ENCODE data around the gene PTBP1.
A peak's percentile ranks its signal among the peaks of the same experiment; 100 is the strongest.

PTBP1 gene

DNA sequence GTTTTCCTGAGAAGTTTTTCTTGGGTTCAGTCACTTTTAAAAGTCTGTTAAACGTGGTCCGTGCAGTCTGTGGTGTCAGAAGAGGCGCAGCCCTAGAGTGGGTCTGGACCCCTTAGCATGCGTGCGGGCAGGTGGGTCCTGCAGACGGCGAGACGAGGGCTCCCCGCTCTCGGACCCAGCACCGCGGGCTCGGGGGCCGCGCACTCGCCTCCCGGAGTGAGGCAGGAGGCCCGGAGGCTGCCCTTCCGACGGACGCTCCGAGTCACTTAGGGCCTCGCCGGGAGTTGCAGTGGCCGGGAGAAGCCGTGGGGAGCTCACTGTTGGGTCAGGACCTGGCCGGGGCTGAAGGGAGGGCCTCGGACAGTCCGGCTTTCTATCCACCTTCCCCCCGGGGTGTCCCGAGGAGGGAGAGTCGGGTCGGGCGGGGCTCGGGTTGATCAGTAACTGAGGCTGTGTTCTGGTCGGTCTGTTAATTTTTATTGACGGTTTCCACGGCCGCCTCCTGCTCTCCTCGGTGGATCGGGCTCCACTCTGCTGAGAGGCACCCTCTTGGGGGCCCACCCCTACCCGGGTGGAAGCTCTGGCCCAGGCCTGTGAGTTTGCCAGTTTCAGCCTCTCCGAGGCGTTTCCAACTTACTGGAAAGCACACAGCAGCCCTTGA lies 1.3 kb downstream of the PTBP1 start:
- no peak for DNase-seq

DNA sequence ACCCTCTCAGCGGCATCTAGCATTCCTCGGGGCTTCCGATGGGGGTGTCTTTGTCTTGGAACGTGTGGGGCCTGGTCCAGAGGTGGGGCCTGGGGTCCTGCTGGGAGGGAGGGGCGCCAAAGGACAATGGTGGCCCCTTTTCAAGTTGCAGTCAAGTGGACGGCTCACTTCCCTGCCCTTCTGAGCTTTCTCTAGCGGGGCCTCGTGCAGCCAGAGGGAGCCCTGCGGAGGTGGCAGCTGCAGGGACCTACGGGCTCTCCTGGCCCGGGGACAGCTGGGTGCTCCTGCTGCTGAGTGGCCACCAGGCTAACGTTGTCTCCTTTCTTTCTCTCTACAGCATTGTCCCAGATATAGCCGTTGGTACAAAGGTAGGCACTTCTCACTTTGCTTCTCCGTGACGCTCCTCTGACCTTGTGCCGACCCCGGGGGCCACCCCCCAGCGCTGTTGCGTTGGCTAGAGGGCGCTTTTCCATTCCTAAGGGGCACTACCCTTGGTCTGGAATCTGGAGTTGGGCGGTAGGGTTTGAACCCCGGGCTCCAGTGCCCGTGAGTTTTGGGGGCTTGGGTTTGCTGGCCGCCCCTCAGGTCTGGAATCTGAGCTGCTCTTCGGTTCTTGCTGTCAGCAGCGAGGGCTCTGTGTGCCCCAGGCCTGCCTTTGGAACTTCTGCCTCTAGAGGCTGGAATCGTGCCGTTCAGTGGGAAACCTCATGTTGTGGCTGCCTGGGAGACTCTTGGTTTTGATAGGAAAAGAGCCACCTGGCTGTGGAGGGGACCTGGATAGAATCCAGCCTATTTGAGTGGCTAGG lies 2.0 kb downstream of the PTBP1 start:
- peak; percentile 54 for DNase-seq

DNA sequence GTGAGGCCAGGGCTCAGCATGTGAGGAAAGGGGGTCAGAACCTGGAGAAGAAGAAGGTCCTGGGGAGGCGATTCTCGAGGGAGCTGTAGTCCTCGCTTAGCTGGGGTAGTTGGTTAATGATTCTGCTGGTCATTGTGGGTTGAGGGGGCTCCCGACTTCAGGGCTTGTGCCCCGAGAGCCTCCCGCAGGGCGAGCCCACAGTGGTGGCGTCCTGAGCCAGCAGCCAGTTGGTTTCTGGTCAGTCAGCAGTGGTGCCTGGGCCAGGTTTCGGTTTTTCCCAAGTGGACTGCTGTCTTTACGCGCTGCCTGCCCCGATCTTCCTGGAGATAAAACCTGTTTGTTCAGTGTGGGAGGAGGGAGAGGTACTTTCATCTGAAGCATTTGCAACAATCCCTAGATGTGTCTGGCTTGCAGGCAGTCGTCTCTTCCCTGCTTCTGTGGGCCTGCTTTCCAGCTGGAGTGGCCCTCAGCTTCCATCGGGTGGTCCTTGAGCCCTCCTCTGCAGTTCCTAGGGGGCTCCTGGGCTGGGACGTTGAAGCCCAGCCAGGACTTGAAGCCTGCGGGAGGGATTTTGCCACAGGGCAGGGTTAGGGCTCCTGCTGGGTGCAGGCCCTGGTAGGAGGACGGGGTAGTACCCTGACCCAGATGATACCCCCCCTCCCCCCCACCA lies 3.2 kb downstream of the PTBP1 start:
- DNase-seq = no peak

DNA sequence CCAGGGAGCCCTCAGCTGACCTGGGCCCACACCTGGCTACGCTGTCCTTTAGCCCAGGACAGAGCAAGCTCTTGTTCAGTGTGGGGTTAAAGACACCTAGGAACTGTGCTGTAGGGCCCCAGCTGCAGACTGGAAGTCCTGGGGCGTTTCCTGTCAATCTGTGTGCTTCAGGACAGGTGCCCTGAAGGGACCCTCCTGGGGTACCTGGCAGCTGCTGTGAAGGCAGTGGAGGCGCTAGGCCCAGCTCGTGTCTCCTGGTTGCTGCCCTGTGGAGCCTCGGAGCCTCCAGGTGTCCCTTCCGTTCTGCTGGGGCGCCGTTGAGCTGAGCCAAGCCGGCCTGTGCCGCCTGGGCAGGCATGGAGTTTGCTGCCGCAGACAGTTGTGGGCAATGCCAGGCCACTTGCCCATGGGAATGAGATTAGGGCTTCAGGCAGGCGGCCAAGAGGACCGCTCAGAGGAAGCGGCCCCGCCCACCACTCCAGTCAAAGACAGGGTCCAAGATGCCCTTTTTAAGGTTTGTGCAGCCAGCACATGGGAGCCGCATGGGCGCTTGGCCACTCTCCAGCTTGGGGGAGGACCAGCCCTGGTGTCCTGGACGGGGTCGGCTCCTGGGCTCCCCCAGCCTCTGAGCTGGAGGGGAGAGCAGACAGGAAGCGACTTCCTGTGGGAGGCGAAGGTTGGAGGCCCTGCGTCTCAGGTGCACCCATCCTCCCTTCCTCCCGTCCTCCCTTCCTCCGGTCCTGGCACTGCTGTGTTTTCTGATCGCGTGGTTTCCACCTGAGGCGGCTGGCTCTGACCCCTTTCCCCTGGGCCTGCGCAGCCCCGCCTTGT lies 4.0 kb downstream of the PTBP1 start:
- no peak for DNase-seq

DNA sequence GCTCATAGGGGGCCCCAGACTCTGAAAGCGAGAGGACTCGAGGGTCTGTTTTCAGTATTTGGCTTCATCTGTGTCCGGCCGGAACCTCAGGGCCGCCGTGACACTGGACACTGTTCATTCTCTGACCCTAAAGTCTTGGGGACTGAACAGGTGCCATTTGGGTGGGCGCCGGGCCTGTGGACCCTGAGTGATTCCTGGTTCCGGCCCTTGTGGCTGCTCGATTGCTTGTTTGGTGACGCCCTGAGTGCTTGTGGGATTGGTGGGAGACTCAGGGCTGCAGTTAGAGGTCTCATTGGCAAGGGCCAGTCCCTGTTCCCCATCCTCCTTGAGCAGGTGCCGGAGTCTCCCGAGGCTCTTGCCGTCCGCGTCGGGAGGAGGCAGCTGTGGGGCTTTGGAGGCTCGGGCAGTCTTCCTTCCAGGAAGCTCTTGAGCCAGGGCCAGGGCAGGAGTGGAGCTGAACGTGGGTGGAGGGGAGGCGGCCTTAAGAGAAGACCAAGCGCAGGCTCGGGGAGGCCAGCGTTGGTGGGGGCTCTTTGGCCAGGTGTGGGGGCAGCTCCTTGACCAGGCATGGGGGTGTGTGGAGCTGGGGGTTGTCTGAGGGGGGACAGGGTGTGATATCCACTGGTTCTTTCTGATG lies 4.7 kb downstream of the PTBP1 start:
- no peak for DNase-seq

DNA sequence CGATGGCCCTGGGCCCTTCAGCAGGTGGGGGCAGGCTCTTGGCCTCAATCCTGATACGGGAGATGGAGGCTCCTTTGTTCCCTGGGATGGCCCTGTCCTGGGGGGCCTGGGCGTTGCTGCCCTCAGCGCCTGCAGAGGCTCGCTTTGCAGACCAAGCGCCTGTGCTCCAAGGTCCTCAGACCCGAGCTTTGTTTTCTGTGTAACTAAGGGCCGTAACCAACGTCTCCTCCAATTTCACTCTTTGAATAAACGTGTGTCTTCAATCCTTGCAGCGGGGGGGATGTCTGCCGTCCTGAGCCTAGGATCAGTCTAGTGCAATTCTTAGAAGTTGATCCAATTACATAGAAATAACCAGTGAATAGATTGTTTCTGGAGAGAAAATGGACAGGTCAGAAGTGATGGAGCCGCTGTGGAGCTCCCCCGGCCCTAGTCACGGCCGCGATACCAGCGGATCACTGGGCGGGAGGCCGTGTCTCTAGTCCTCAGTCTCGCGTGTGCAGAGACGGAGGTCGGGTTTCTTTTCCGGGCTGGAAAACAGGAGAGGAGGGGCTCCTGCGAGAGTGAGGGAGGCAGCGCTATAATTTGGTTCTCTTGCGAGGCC lies 5.3 kb downstream of the PTBP1 start:
- no peak for DNase-seq

DNA sequence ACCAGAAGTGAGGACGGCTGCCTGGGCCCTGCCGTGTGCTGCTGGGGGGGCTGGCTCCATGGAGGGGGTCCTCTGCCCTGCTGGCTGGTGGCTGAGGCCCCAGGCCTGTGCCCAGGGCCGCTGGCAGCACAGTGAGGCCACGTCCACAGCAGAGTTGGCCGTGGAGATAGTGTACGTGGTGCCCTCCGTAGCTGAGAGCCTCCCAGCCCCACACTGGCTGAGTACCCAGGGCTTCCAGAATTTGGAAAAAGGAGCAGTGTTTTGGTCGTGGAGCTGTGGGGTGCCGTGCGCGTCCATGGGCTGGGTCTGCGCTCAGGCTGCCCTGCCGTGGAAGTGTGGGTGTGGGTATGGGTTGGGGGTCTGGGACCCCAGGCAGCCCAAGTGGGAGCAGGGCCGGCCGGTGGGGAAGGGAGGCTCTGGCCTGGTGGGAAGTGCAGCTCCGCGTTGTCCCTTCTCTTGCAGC lies 5.9 kb downstream of the PTBP1 start:
- DNase-seq = no peak

DNA sequence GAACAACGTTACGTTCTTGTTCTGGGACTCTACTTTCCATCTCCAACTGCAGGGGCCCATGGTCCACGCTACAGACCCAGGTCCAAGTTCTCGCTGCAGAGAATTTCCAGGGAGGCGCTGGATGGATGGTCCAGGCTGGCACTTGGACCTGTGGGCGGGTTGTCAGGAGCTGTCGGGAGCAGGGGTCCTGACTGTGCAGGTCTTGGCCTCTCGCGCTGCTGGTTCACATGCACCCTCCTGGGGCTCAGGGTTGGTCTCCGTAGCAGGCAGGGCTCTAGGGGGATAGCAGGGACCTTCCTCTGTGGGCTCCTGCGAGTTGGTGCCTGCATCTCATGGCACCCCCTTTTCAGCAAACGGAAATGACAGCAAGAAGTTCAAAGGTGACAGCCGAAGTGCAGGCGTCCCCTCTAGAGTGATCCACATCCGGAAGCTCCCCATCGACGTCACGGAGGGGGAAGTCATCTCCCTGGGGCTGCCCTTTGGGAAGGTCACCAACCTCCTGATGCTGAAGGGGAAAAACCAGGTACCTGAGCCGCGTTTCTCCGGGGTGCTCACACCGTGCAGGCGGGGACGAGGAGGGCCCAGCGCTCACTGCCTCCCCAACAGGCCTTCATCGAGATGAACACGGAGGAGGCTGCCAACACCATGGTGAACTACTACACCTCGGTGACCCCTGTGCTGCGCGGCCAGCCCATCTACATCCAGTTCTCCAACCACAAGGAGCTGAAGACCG lies 6.6 kb downstream of the PTBP1 start:
- DNase-seq = no peak

DNA sequence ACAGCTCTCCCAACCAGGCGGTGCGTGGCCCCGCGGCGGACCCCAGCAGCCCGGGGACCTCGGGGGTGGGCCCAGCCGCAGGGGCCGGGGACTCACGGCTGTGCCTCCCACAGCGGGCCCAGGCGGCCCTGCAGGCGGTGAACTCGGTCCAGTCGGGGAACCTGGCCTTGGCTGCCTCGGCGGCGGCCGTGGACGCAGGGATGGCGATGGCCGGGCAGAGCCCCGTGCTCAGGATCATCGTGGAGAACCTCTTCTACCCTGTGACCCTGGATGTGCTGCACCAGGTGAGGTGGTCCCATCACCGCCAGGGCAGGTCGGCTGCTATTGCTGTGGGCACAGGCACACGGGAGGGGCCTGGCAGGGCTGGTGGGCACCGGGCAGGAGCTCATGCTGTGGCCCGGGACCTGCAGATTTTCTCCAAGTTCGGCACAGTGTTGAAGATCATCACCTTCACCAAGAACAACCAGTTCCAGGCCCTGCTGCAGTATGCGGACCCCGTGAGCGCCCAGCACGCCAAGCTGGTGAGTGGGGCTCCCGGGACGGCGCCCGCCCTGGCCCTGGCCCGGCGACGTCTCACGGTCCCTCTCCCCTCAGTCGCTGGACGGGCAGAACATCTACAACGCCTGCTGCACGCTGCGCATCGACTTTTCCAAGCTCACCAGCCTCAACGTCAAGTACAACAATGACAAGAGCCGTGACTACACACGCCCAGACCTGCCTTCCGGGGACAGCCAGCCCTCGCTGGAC lies 7.3 kb downstream of the PTBP1 start:
- DNase-seq = no peak

DNA sequence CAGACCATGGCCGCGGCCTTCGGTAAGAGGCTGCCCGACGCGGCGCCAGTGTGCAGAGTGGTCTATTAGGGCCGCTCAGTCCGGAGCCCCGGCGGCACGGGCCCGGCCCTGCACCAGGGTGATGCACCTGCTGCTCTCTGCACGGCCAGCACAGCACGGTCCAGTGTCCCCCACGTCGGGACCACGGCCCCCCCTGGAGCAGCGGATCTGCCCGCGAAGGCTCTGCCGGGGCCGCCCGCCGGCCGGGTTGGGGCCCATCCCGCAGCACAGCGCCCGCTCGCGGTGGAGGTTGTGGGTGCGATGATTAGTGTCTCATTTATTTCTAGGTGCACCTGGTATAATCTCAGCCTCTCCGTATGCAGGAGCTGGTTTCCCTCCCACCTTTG lies 7.9 kb downstream of the PTBP1 start:
- DNase-seq = no peak

DNA sequence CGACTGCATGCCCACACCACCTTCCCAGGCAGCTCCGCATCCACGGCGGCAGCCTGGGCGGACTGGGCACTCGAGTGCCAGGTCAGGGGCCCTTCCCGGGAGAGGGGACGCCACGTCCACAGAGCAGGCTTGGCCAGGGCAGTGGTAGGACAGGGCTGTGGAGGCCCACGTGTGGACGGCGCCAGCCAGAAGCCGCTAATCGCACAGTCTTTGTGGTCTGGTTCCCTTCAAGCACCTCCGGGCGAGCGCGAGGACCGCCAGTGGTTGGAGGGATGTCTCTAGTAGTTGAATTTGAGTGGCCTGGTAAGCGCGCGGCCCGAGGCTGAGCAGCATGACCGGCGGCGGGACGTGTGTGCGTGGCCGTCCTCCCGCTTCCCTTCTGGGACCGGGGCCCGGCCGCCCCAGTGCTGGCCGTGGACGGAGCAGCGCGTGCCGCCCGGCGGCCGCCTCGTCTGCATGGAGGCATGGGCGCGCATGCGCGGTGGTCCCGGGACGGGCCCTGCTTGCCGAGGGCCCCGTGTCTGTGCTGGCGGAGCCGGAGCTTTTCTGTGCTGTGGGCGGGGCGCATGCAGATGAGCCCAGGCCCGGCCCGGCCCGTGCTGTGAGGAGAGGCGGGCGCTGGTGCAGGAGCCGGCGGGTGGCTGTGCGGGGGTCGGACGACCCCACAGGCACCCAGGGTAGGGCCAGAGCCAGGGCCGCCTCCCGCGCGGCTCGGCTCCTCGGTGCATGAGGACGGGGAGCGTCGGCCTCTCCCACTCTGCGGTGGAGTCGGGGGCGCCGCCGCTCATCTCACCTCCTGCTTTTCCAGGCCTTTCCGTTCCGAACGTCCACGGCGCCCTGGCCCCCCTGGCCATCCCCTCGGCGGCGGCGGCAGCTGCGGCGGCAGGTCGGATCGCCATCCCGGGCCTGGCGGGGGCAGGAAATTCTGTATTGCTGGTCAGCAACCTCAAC lies 8.6 kb downstream of the PTBP1 start:
- DNase-seq = peak; percentile 25

DNA sequence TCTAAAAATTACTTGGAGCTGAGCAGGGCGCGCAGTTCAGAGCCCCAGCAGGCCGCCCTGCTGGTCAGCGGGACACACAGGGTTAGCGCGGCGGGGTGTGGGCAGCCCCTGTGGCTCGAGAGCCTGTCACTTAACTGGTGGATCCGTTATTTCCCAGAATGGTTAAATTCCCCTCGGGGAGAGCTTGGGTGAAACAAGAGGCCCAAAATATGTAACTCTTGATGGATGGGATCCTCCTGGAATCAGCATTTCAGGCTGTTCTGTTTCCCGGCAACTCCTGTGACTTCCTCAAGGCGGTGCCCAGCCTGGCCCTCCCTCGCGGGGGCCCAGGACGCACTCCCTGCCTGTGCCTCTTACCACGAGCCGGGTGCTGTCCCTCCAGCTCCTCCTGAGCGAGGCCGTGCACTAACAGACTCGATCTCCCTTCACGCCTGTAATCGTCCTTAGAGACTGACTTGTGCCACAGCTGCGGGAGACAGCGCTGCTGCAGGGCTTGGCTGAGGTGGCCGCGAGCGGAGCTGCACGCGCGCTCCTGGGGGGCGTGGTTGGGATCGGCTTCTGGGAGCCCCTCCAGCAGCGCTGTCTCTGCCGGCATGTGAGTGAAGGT lies 9.7 kb downstream of the PTBP1 start:
- peak; percentile 36 for DNase-seq

DNA sequence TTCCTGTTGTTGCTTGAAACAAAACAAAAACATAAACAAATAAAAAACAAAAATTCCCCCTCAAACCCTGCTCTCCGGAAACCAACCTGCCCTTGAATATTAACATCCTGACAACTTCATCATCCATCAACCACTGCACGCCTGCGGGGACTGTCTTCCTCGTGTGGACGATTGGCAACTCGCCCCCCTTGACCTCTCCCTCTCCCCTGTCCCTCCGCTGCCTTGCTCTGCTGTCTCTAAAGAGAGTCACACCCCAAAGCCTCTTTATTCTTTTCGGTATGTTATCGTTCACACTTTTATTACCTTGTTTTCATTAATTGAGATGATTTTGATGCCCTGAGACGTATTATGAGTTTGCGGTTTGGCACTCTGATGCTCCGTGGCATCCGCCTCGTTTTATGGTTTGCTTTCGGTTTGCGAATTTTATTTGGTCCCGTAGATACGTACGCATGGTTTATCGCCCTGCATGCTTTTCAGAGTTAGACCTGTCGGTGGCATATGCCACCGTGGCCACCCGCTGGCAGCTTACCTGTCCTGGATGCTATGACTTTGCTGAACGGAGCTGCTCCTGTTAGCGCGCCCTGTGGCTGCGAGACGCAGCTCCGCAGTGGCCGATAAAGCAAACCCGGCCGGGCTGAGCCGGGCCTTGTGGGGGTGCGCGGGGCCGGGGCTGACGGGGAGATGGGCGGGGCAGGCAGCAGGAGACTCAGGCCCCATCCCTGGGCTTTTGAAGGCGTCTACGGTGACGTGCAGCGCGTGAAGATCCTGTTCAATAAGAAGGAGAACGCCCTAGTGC lies 10.6 kb downstream of the PTBP1 start:
- DNase-seq = no peak

DNA sequence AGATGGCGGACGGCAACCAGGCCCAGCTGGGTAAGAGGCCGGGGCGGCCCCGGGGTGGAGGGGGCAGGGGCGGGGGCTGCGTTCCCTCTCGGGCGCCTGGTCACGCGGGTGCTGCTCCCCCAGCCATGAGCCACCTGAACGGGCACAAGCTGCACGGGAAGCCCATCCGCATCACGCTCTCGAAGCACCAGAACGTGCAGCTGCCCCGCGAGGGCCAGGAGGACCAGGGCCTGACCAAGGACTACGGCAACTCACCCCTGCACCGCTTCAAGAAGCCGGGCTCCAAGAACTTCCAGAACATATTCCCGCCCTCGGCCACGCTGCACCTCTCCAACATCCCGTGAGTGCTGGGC lies 11.1 kb downstream of the PTBP1 start:
- DNase-seq = no peak

DNA sequence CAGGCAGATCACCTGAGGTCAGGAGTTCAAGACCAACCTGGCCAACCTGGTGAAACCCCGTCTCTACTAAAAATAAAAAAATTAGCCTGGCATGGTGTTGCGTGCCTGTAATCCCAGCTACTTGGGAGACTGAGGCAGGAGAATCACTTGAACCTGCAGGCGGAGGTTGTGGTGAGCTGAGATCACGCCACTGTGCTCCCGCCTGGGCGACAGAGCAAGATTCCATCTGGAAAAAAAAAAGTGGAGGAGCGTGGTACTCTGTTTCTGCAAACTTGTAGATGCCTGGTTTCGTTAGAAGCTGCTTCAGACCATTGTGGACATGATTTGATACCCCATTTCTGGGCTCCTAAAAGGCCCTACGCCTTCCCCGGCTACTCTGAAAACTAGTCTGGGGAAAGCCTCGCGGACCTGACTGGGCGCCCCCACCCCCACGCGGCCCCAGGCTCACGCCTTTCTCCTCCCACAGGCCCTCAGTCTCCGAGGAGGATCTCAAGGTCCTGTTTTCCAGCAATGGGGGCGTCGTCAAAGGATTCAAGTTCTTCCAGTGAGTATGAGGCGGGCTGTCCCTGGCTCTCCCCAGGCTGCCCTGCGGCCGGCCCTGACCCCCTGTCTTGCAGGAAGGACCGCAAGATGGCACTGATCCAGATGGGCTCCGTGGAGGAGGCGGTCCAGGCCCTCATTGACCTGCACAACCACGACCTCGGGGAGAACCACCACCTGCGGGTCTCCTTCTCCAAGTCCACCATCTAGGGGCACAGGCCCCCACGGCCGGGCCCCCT lies 13.0 kb downstream of the PTBP1 start:
- DNase-seq = no peak

DNA sequence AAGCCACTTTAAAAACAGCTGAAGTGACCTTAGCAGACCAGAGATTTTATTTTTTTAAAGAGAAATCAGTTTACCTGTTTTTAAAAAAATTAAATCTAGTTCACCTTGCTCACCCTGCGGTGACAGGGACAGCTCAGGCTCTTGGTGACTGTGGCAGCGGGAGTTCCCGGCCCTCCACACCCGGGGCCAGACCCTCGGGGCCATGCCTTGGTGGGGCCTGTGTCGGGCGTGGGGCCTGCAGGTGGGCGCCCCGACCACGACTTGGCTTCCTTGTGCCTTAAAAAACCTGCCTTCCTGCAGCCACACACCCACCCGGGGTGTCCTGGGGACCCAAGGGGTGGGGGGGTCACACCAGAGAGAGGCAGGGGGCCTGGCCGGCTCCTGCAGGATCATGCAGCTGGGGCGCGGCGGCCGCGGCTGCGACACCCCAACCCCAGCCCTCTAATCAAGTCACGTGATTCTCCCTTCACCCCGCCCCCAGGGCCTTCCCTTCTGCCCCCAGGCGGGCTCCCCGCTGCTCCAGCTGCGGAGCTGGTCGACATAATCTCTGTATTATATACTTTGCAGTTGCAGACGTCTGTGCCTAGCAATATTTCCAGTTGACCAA lies 13.7 kb downstream of the PTBP1 start:
- peak; percentile 45 for DNase-seq

DNA sequence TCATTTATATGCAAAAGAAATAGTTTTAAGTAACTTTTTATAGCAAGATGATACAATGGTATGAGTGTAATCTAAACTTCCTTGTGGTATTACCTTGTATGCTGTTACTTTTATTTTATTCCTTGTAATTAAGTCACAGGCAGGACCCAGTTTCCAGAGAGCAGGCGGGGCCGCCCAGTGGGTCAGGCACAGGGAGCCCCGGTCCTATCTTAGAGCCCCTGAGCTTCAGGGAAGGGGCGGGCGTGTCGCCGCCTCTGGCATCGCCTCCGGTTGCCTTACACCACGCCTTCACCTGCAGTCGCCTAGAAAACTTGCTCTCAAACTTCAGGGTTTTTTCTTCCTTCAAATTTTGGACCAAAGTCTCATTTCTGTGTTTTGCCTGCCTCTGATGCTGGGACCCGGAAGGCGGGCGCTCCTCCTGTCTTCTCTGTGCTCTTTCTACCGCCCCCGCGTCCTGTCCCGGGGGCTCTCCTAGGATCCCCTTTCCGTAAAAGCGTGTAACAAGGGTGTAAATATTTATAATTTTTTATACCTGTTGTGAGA lies 14.3 kb downstream of the PTBP1 start:
- no peak for DNase-seq
